A673 (cell line): ENCODE results near the gene NDUFB7. TPM values are rescaled to one million over a fixed set of nuclear protein-coding genes. Genes with fewer than 3 reads are reported as not detected.

Source experiments
- BruUV-seq: library from RNA; stranded (reverse); fragments of 400-500 nt; replicated peaks from 2 replicates; lab custom pipeline; 2021; lab: Mats Ljungman, UMichigan
- CTCF ChIA-PET: fragments of 300-600 bp; sonication (Branson Sonifier 250); formaldehyde crosslinking; loops from one replicate; lab custom pipeline; 2022; ENCODE audit warnings: antibody characterized with exemption; lab: Charles Lee
- POLR2A ChIA-PET: fragments of 300-600 bp; sonication (Branson Sonifier 250); formaldehyde crosslinking; loops from one replicate; lab custom pipeline; 2022; ENCODE audit warnings: antibody characterized with exemption; ENCODE audit not compliant: low non-redundant PET; lab: Charles Lee
- DNase-seq: peaks from one replicate; pipeline ENCODE4 v3.0.0-alpha.2; 2015; ENCODE audit warnings: low spot score
- H3K27ac ChIP-seq: fragments of 200-600 bp; sonication (generic); 2 replicates; pipeline ENCODE4 v1.5.1; 2016; ENCODE audit warnings: mixed run types, low read depth, mild to moderate bottlenecking, mixed read lengths, antibody characterized with exemption, low read length; ENCODE audit not compliant: poor library complexity, severe bottlenecking
- H3K27me3 ChIP-seq: fragments of 200-600 bp; sonication (generic); replicated peaks from 2 replicates; pipeline ENCODE4 v1.6.1; 2017; ENCODE audit warnings: mixed run types, low read depth, mild to moderate bottlenecking, mixed read lengths, antibody characterized with exemption, low read length; ENCODE audit not compliant: insufficient read depth, poor library complexity
- H3K36me3 ChIP-seq: fragments of 200-600 bp; sonication (generic); 2 replicates; pipeline ENCODE4 v1.6.1; 2016; ENCODE audit warnings: mixed run types, mild to moderate bottlenecking, mixed read lengths, antibody characterized with exemption, low read length; ENCODE audit not compliant: insufficient read depth, poor library complexity, severe bottlenecking
- H3K4me1 ChIP-seq: fragments of 200-600 bp; sonication (generic); 2 replicates; pipeline ENCODE4 v1.6.1; 2017; ENCODE audit warnings: mixed run types, mild to moderate bottlenecking, mixed read lengths, antibody characterized with exemption, low read length; ENCODE audit not compliant: insufficient read depth, poor library complexity, severe bottlenecking
- H3K4me3 ChIP-seq: fragments of 200-600 bp; sonication (generic); 2 replicates; pipeline ENCODE4 v1.5.1; 2016; ENCODE audit warnings: low read depth, mixed run types, mild to moderate bottlenecking, mixed read lengths, low read length; ENCODE audit not compliant: poor library complexity, severe bottlenecking
- H3K9me3 ChIP-seq: fragments of 200-600 bp; sonication (generic); 2 replicates; pipeline ENCODE4 v1.6.1; 2016; ENCODE audit warnings: mixed run types, low read depth, mild to moderate bottlenecking, mixed read lengths, antibody characterized with exemption, low read length; ENCODE audit not compliant: poor library complexity, severe bottlenecking
- EZH2 ChIP-seq: fragments of 200-600 bp; sonication (generic); IDR thresholded peaks from 2 replicates; pipeline ENCODE4 v1.6.1; 2017; ENCODE audit warnings: borderline replicate concordance, low read depth, mild to moderate bottlenecking, mixed read lengths, antibody characterized with exemption, low read length; ENCODE audit not compliant: poor library complexity, severe bottlenecking
- intact Hi-C: fragments of 100-400 bp; cut with micrococcal nuclease; formaldehyde crosslinking; loops from one replicate; pipeline ENCODE4 v1.10.0; 2022; ENCODE audit not compliant: unreplicated experiment
- total RNA-seq: library from RNA; stranded (reverse); gene quantifications from 2 replicates; pipeline ENCODE4 v1.2.3, GENCODE V29; 2021
- TF ChIP-seq, protein P1 (sequence below): fragments of 300-800, 200-600 bp; sonication (generic); conservative IDR thresholded peaks from 2 replicates; pipeline ENCODE4 v1.5.1; 2017; ENCODE audit warnings: low read depth, mild to moderate bottlenecking, antibody characterized with exemption, low read length, moderate library complexity, mixed read lengths

The NDUFB7 gene
- total RNA-seq, 1 experiment from 2014 or later, result 180 TPM

GRCh38 chr19:14559916-14560775 lies 11.7 kb downstream of the NDUFB7 start:
- CTCF ChIA-PET, result no interaction called here
- peak overlapping the region; percentile 58 for H3K27ac ChIP-seq
- DNase-seq, result no peak
- no TSS peak for BruUV-seq
- POLR2A ChIA-PET, result no interaction called here
- intact Hi-C loops, result no loop called here
- H3K9me3 ChIP-seq, result no peaks in the 10 kb centered on the region
- TF ChIP-seq, protein P1, sequence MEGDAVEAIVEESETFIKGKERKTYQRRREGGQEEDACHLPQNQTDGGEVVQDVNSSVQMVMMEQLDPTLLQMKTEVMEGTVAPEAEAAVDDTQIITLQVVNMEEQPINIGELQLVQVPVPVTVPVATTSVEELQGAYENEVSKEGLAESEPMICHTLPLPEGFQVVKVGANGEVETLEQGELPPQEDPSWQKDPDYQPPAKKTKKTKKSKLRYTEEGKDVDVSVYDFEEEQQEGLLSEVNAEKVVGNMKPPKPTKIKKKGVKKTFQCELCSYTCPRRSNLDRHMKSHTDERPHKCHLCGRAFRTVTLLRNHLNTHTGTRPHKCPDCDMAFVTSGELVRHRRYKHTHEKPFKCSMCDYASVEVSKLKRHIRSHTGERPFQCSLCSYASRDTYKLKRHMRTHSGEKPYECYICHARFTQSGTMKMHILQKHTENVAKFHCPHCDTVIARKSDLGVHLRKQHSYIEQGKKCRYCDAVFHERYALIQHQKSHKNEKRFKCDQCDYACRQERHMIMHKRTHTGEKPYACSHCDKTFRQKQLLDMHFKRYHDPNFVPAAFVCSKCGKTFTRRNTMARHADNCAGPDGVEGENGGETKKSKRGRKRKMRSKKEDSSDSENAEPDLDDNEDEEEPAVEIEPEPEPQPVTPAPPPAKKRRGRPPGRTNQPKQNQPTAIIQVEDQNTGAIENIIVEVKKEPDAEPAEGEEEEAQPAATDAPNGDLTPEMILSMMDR, result no peak
- no peak for TF ChIP-seq EZH2
- peaks cover 19% of the 10 kb centered on the region for H3K4me1 ChIP-seq
- no peaks in the 10 kb centered on the region for H3K27me3 ChIP-seq
- H3K36me3 ChIP-seq, result peaks cover 8% of the 10 kb centered on the region
- no peak overlapping the region for H3K4me3 ChIP-seq

DNA sequence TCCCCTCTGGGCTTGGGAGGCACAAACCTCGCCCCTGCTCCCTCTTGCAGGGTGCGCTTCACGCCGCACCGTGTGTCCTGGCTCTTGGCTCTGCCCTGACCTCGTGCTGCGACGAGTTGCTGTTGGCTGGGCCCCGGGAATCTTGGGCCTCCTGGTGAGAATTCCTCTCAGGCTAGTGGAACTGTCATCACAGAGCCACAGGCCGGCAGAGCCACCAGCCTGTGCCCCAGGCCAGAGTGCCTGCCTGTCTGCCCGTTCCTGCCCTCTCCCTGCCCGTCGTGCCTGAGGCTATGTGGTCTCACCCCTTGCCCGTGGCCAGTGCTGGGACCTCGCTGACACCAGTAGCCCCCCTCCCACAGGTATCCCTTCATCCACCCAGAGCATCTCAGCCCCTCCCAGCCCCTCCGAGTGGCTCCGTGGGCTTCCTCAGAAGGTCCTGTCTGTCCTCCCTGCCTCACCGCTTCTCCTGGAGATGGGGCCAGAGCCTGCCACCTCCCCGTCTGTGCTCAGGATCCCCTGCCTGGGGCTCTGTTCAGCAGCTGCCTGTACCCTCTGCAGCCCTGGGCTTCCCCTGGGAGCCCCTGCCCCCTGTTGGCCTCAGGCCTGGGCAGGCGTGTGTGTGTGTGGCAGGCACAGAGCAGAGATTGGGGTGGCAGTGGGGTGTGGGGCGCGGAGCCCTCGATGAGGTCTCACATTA lies 13.3 kb downstream of the NDUFB7 start:
- H3K4me1 ChIP-seq, result peaks cover 19% of the 10 kb centered on the region
- H3K27ac ChIP-seq, result no peak overlapping the region
- CTCF ChIA-PET, result no interaction called here

GRCh38 chr19:14556662-14557188 lies 15.1 kb downstream of the NDUFB7 start:
- ChIA-PET POLR2A (no interaction called here), CTCF (interaction anchor here (1.1 kb wide), 1 partner anchor 15 kb away, joined by 5 read pairs; the partner anchor contains the start of gene NDUFB7)
- no peaks in the 10 kb centered on the region for H3K36me3 ChIP-seq
- no peak overlapping the region for H3K4me3 ChIP-seq
- TF ChIP-seq, protein P1, result peak; percentile 95
- TF ChIP-seq EZH2, result no peak
- DNase-seq, result peak; percentile 74
- H3K27ac ChIP-seq, result no peak overlapping the region
- BruUV-seq, result no TSS peak
- no peaks in the 10 kb centered on the region for H3K27me3 ChIP-seq
- intact Hi-C loops, result no loop called here
- peaks cover 19% of the 10 kb centered on the region for H3K4me1 ChIP-seq
- no peaks in the 10 kb centered on the region for H3K9me3 ChIP-seq

More for the DNA sequence above, 13.3 kb downstream of the NDUFB7 start:
- TF ChIP-seq, protein P1, result no peak
- TF ChIP-seq EZH2, result no peak
- intact Hi-C loops, result no loop called here
- Histone ChIP-seq H3K36me3 (peaks cover 4% of the 10 kb centered on the region), H3K9me3 (no peaks in the 10 kb centered on the region), H3K27me3 (no peaks in the 10 kb centered on the region), H3K4me3 (no peak overlapping the region)
- POLR2A ChIA-PET, result no interaction called here
- no TSS peak for BruUV-seq
- DNase-seq, result no peak
